Parathyroid adenoma (tissue), 2 donors: Measurements from ENCODE around the gene PCSK6.

Experiments
- H2AFZ ChIP-seq: fragments of 300-600 bp; sonication (generic); one replicate; pipeline ENCODE4 v1.7.0; 2017; ENCODE audit warnings: antibody characterized with exemption, mild to moderate bottlenecking
- H3K27ac ChIP-seq: fragments of 300-600 bp; sonication (generic); one replicate; pipeline ENCODE4 v1.7.0; 2017
- H3K27me3 ChIP-seq: fragments of 300-600 bp; sonication (generic); one replicate; pipeline ENCODE4 v1.7.0; 2017; ENCODE audit warnings: low read length; ENCODE audit not compliant: control insufficient read depth, insufficient read depth
- H3K36me3 ChIP-seq: fragments of 300-600 bp; sonication (generic); one replicate; pipeline ENCODE4 v1.7.0; 2017; ENCODE audit warnings: low read length; ENCODE audit not compliant: control insufficient read depth, insufficient read depth
- H3K4me1 ChIP-seq: fragments of 300-600 bp; sonication (generic); one replicate; pipeline ENCODE4 v1.7.0; 2017; ENCODE audit warnings: control low read depth
- H3K4me2 ChIP-seq: fragments of 300-600 bp; sonication (generic); one replicate; pipeline ENCODE4 v1.7.0; 2017; ENCODE audit warnings: low read length
- H3K4me3 ChIP-seq: fragments of 300-600 bp; sonication (generic); one replicate; pipeline ENCODE4 v1.7.0; 2017; ENCODE audit warnings: low read depth, low read length
- H3K79me2 ChIP-seq: fragments of 300-600 bp; sonication (generic); one replicate; pipeline ENCODE4 v1.7.0; 2017; ENCODE audit warnings: control low read depth
- H3K9ac ChIP-seq: fragments of 300-600 bp; sonication (generic); one replicate; pipeline ENCODE4 v1.7.0; 2017; ENCODE audit warnings: mild to moderate bottlenecking
- H3K9me3 ChIP-seq: fragments of 300-600 bp; sonication (generic); one replicate; pipeline ENCODE4 v1.7.0; 2017; ENCODE audit warnings: low read length; ENCODE audit not compliant: control insufficient read depth
- CTCF ChIP-seq: fragments of 300-600 bp; sonication (generic); IDR thresholded peaks from one replicate; pipeline ENCODE4 v1.7.0; 2017; ENCODE audit warnings: antibody characterized with exemption, mild to moderate bottlenecking
- donor health status: primary hyperparathyroidism.

PCSK6 gene

GRCh38 chr15:101390060-101390459 is 99.4 kb downstream of the PCSK6 start:
- H3K27me3 ChIP-seq, result no peaks in the 10 kb centered on the region
- H3K4me1 ChIP-seq, result no peaks in the 10 kb centered on the region
- no peak for TF ChIP-seq CTCF
- no peak overlapping the region for H3K4me2 ChIP-seq
- H3K4me3 ChIP-seq, result no peak overlapping the region
- H3K79me2 ChIP-seq, result no peaks in the 10 kb centered on the region
- no peaks in the 10 kb centered on the region for H3K36me3 ChIP-seq
- no peak overlapping the region for H3K9ac ChIP-seq
- no peaks in the 10 kb centered on the region for H3K9me3 ChIP-seq
- H3K27ac ChIP-seq, result no peak overlapping the region
- H2AFZ ChIP-seq, result no peak overlapping the region

GRCh38 chr15:101389362-101389761 is 100.1 kb downstream of the PCSK6 start:
- no peaks in the 10 kb centered on the region for H3K79me2 ChIP-seq
- no peaks in the 10 kb centered on the region for H3K9me3 ChIP-seq
- TF ChIP-seq CTCF, result no peak
- no peak overlapping the region for H3K27ac ChIP-seq
- H3K4me3 ChIP-seq, result no peak overlapping the region
- H2AFZ ChIP-seq, result no peak overlapping the region
- H3K4me1 ChIP-seq, result no peaks in the 10 kb centered on the region
- H3K9ac ChIP-seq, result no peak overlapping the region
- no peak overlapping the region for H3K4me2 ChIP-seq
- H3K27me3 ChIP-seq, result no peaks in the 10 kb centered on the region
- H3K36me3 ChIP-seq, result no peaks in the 10 kb centered on the region

- Histone ChIP-seq H3K27me3 (no peaks in the 10 kb centered on the region), H3K79me2 (no peaks in the 10 kb centered on the region), H2AFZ (no peak overlapping the region)
Observed at GRCh38 chr15:101388046-101388445, 101.5 kb downstream of the PCSK6 start.

GRCh38 chr15:101387574-101387973 is 101.9 kb downstream of the PCSK6 start:
- Histone ChIP-seq H2AFZ (no peak overlapping the region), H3K9me3 (no peaks in the 10 kb centered on the region), H3K27ac (no peak overlapping the region), H3K4me1 (no peaks in the 10 kb centered on the region), H3K27me3 (no peaks in the 10 kb centered on the region), H3K79me2 (no peaks in the 10 kb centered on the region), H3K4me3 (no peak overlapping the region), H3K9ac (no peak overlapping the region), H3K36me3 (no peaks in the 10 kb centered on the region), H3K4me2 (no peak overlapping the region)
- TF ChIP-seq CTCF, result no peak

More at GRCh38 chr15:101388046-101388445, 101.5 kb downstream of the PCSK6 start:
- H3K9ac ChIP-seq, result no peak overlapping the region
- H3K4me2 ChIP-seq, result no peak overlapping the region
- no peaks in the 10 kb centered on the region for H3K36me3 ChIP-seq
- H3K27ac ChIP-seq, result no peak overlapping the region
- TF ChIP-seq CTCF, result no peak
- no peaks in the 10 kb centered on the region for H3K9me3 ChIP-seq
- H3K4me1 ChIP-seq, result no peaks in the 10 kb centered on the region
- H3K4me3 ChIP-seq, result no peak overlapping the region

GRCh38 chr15:101386967-101387366 is 102.5 kb downstream of the PCSK6 start:
- no peaks in the 10 kb centered on the region for H3K36me3 ChIP-seq
- no peak overlapping the region for H3K4me2 ChIP-seq
- no peak for TF ChIP-seq CTCF
- H3K4me3 ChIP-seq, result no peak overlapping the region
- H3K27ac ChIP-seq, result no peak overlapping the region
- no peaks in the 10 kb centered on the region for H3K79me2 ChIP-seq
- H3K9ac ChIP-seq, result no peak overlapping the region
- no peak overlapping the region for H2AFZ ChIP-seq
- H3K4me1 ChIP-seq, result no peaks in the 10 kb centered on the region
- H3K27me3 ChIP-seq, result no peaks in the 10 kb centered on the region
- H3K9me3 ChIP-seq, result no peaks in the 10 kb centered on the region
